ENCODE measurements around the gene LPO.

The LPO gene

GRCh38 chr17:58308985-58309917 lies 70.9 kb downstream of the LPO start:
- Mint-ChIP-seq H3K4me3 (no peak overlapping the region), H3K36me3 (peaks cover 7% of the 10 kb centered on the region), H3K27ac (no peak overlapping the region), H3K27me3 (no peaks in the 10 kb centered on the region), H3K9me3 (ENCODE audit: low read depth) (no peaks in the 10 kb centered on the region), H3K4me1 (ENCODE audit: low read depth) (peaks cover under 1% of the 10 kb centered on the region)

GRCh38 chr17:58309918-58310259 lies 71.5 kb downstream of the LPO start:
- no peak overlapping the region for H3K4me3 Mint-ChIP-seq
- H3K4me1 Mint-ChIP-seq (ENCODE audit: low read depth): no peaks in the 10 kb centered on the region
- H3K9me3 Mint-ChIP-seq (ENCODE audit: low read depth): no peaks in the 10 kb centered on the region
- no peaks in the 10 kb centered on the region for H3K27me3 Mint-ChIP-seq
- no peak overlapping the region for H3K27ac Mint-ChIP-seq
- peaks cover 7% of the 10 kb centered on the region for H3K36me3 Mint-ChIP-seq

- peaks cover 7% of the 10 kb centered on the region for H3K36me3 Mint-ChIP-seq
- H3K27me3 Mint-ChIP-seq: no peaks in the 10 kb centered on the region
- H3K27ac Mint-ChIP-seq: no peak overlapping the region
- no peaks in the 10 kb centered on the region for H3K9me3 Mint-ChIP-seq (ENCODE audit: low read depth)
- H3K4me3 Mint-ChIP-seq: no peak overlapping the region
- no peaks in the 10 kb centered on the region for H3K4me1 Mint-ChIP-seq (ENCODE audit: low read depth)
Measured at GRCh38 chr17:58310511-58311428, 72.4 kb downstream of the LPO start.

GRCh38 chr17:58311429-58311894 lies 73.1 kb downstream of the LPO start:
- no peaks in the 10 kb centered on the region for H3K9me3 Mint-ChIP-seq (ENCODE audit: low read depth)
- H3K27me3 Mint-ChIP-seq: no peaks in the 10 kb centered on the region

GRCh38 chr17:58312021-58312630 lies 73.7 kb downstream of the LPO start:
- peaks cover 5% of the 10 kb centered on the region for H3K36me3 Mint-ChIP-seq
- no peaks in the 10 kb centered on the region for H3K27me3 Mint-ChIP-seq
- no peak overlapping the region for H3K27ac Mint-ChIP-seq
- no peaks in the 10 kb centered on the region for H3K9me3 Mint-ChIP-seq (ENCODE audit: low read depth)
- no peak overlapping the region for H3K4me3 Mint-ChIP-seq
- H3K4me1 Mint-ChIP-seq (ENCODE audit: low read depth): no peaks in the 10 kb centered on the region

More at GRCh38 chr17:58311429-58311894, 73.1 kb downstream of the LPO start:
- no peaks in the 10 kb centered on the region for H3K4me1 Mint-ChIP-seq (ENCODE audit: low read depth)
- H3K4me3 Mint-ChIP-seq: no peak overlapping the region
- H3K36me3 Mint-ChIP-seq: peaks cover 7% of the 10 kb centered on the region
- H3K27ac Mint-ChIP-seq: no peak overlapping the region

- Mint-ChIP-seq H3K9me3 (ENCODE audit: low read depth) (no peaks in the 10 kb centered on the region), H3K27ac (no peak overlapping the region), H3K4me1 (ENCODE audit: low read depth) (peaks cover 7% of the 10 kb centered on the region), H3K4me3 (peak overlapping the region; percentile 10), H3K36me3 (peaks cover 2% of the 10 kb centered on the region), H3K27me3 (no peaks in the 10 kb centered on the region)
Measured at GRCh38 chr17:58312829-58313228, 74.4 kb downstream of the LPO start.

GRCh38 chr17:58313815-58314705 lies 75.7 kb downstream of the LPO start:
- no peak overlapping the region for H3K27ac Mint-ChIP-seq
- H3K4me3 Mint-ChIP-seq: no peak overlapping the region
- no peaks in the 10 kb centered on the region for H3K27me3 Mint-ChIP-seq
- H3K4me1 Mint-ChIP-seq (ENCODE audit: low read depth): peaks cover 12% of the 10 kb centered on the region
- H3K36me3 Mint-ChIP-seq: peaks cover 2% of the 10 kb centered on the region
- H3K9me3 Mint-ChIP-seq (ENCODE audit: low read depth): no peaks in the 10 kb centered on the region

- Mint-ChIP-seq H3K27ac (no peak overlapping the region), H3K4me1 (ENCODE audit: low read depth) (peaks cover 12% of the 10 kb centered on the region), H3K4me3 (no peak overlapping the region), H3K36me3 (peaks cover 2% of the 10 kb centered on the region), H3K9me3 (ENCODE audit: low read depth) (no peaks in the 10 kb centered on the region), H3K27me3 (no peaks in the 10 kb centered on the region)
Measured at GRCh38 chr17:58314706-58315015, 76.3 kb downstream of the LPO start.

GRCh38 chr17:58315281-58315711 lies 76.9 kb downstream of the LPO start:
- Mint-ChIP-seq H3K4me3 (no peak overlapping the region), H3K9me3 (ENCODE audit: low read depth) (no peaks in the 10 kb centered on the region), H3K27ac (peak overlapping the region; percentile 13), H3K27me3 (no peaks in the 10 kb centered on the region), H3K36me3 (no peaks in the 10 kb centered on the region), H3K4me1 (ENCODE audit: low read depth) (peaks cover 12% of the 10 kb centered on the region)

- Mint-ChIP-seq H3K4me3 (no peak overlapping the region), H3K36me3 (no peaks in the 10 kb centered on the region), H3K27ac (peak overlapping the region; percentile 13), H3K4me1 (ENCODE audit: low read depth) (peaks cover 12% of the 10 kb centered on the region), H3K9me3 (ENCODE audit: low read depth) (no peaks in the 10 kb centered on the region), H3K27me3 (no peaks in the 10 kb centered on the region)
Measured at GRCh38 chr17:58315750-58316149, 77.4 kb downstream of the LPO start.

GRCh38 chr17:58316260-58316960 lies 78.0 kb downstream of the LPO start:
- Mint-ChIP-seq H3K9me3 (ENCODE audit: low read depth) (no peaks in the 10 kb centered on the region), H3K27ac (no peak overlapping the region), H3K4me3 (no peak overlapping the region), H3K36me3 (no peaks in the 10 kb centered on the region), H3K4me1 (ENCODE audit: low read depth) (peaks cover 12% of the 10 kb centered on the region), H3K27me3 (no peaks in the 10 kb centered on the region)

- peak overlapping the region; percentile 89 for H3K27ac Mint-ChIP-seq
- H3K9me3 Mint-ChIP-seq (ENCODE audit: low read depth): no peaks in the 10 kb centered on the region
- no peaks in the 10 kb centered on the region for H3K27me3 Mint-ChIP-seq
- peak overlapping the region; percentile 54 for H3K4me3 Mint-ChIP-seq
- H3K36me3 Mint-ChIP-seq: peaks cover 4% of the 10 kb centered on the region
- peaks cover 16% of the 10 kb centered on the region for H3K4me1 Mint-ChIP-seq (ENCODE audit: low read depth)
Measured at GRCh38 chr17:58317421-58318064, 79.2 kb downstream of the LPO start.

GRCh38 chr17:58318065-58318481 lies 79.7 kb downstream of the LPO start:
- Mint-ChIP-seq H3K4me3 (no peak overlapping the region), H3K27ac (peak overlapping the region; percentile 64), H3K4me1 (ENCODE audit: low read depth) (peaks cover 16% of the 10 kb centered on the region), H3K27me3 (no peaks in the 10 kb centered on the region), H3K9me3 (ENCODE audit: low read depth) (no peaks in the 10 kb centered on the region), H3K36me3 (peaks cover 4% of the 10 kb centered on the region)

Data from activated naive CD8-positive, alpha-beta T cell (primary cell).